IMR-90 (cell line): ENCODE data around the gene PSPN. TPM values are rescaled to one million over a fixed set of nuclear protein-coding genes. Genes with fewer than 3 reads are reported as not detected.

Source experiments
- ATAC-seq: fragments of 200-7000 bp; cut with Tn5 transposase; 2 replicates; pipeline ENCODE4 v1.9.1; 2020; ENCODE audit warnings: low read depth, mild to moderate bottlenecking, moderate library complexity
- BruUV-seq: library from RNA; stranded (reverse); fragments of 400-500 nt; replicated peaks from 2 replicates; lab custom pipeline; 2021; lab: Mats Ljungman, UMichigan
- CTCF ChIA-PET: fragments of 300-600 bp; formaldehyde crosslinking; extraction: SDS; loops from one replicate; lab custom pipeline; 2021; ENCODE audit warnings: antibody characterized with exemption; lab: Yijun Ruan, JAX
- POLR2A ChIA-PET: fragments of 300-600 bp; sonication (Branson Sonifier 250); formaldehyde crosslinking; loops from one replicate; lab custom pipeline; 2022; ENCODE audit warnings: antibody characterized with exemption; ENCODE audit not compliant: unreplicated experiment; lab: Charles Lee
- DNase-seq: peaks from one replicate; pipeline ENCODE4 v3.0.0; 2013
- H2AFZ ChIP-seq: replicated peaks from 2 replicates; pipeline ENCODE3; 2013; ENCODE audit warnings: low read length, mild to moderate bottlenecking; ENCODE audit not compliant: poor library complexity
- H2AK5ac ChIP-seq: 2 replicates; pipeline ENCODE4 v1.6.1; 2013; ENCODE audit warnings: low read depth, low read length, inconsistent platforms
- H2AK9ac ChIP-seq: replicated peaks from 2 replicates; pipeline ENCODE3; 2013; ENCODE audit warnings: mild to moderate bottlenecking, low read depth, low read length, moderate library complexity; ENCODE audit not compliant: poor library complexity
- H2BK120ac ChIP-seq: 2 replicates; pipeline ENCODE4 v1.6.1; 2013; ENCODE audit warnings: low read depth, low read length, inconsistent platforms
- H2BK15ac ChIP-seq: 3 replicates; pipeline ENCODE4 v1.6.1; 2013; ENCODE audit warnings: low read depth, low read length, inconsistent platforms
- H2BK20ac ChIP-seq: 2 replicates; pipeline ENCODE4 v1.6.1; 2013; ENCODE audit warnings: low read depth, mild to moderate bottlenecking, inconsistent platforms, low read length, moderate library complexity
- H2BK5ac ChIP-seq: 2 replicates; pipeline ENCODE4 v1.6.1; 2013; ENCODE audit warnings: mild to moderate bottlenecking, low read depth, low read length, inconsistent platforms; ENCODE audit not compliant: poor library complexity, severe bottlenecking
- H3K14ac ChIP-seq: replicated peaks from 2 replicates; pipeline ENCODE4 v1.6.1; 2013; ENCODE audit warnings: low read depth, low read length, inconsistent platforms
- H3K18ac ChIP-seq: 2 replicates; pipeline ENCODE4 v1.6.1; 2013; ENCODE audit warnings: low read depth, low read length, control low read depth
- H3K23ac ChIP-seq: 2 replicates; pipeline ENCODE4 v1.6.1; 2013; ENCODE audit warnings: low read depth, low read length, inconsistent platforms
- H3K27ac ChIP-seq: 2 replicates; pipeline ENCODE4 v1.5.1; 2013; ENCODE audit warnings: mild to moderate bottlenecking, control low read depth, low read length; ENCODE audit not compliant: insufficient read depth
- H3K27me3 ChIP-seq: 2 replicates; pipeline ENCODE4 v1.6.1; 2013; ENCODE audit warnings: low read length; ENCODE audit not compliant: control insufficient read depth, insufficient read depth
- H3K36me3 ChIP-seq: 2 replicates; pipeline ENCODE4 v1.6.1; 2013; ENCODE audit warnings: low read length, mixed read lengths; ENCODE audit not compliant: control insufficient read depth, insufficient read depth
- H3K4ac ChIP-seq: 2 replicates; pipeline ENCODE4 v1.6.1; 2013; ENCODE audit warnings: low read depth, low read length, inconsistent platforms
- H3K4me1 ChIP-seq: 2 replicates; pipeline ENCODE4 v1.6.1; 2013; ENCODE audit warnings: low read length, mixed read lengths; ENCODE audit not compliant: control insufficient read depth, insufficient read depth
- H3K4me2 ChIP-seq: 2 replicates; pipeline ENCODE4 v1.6.1; 2013; ENCODE audit warnings: low read depth, mild to moderate bottlenecking, control low read depth, low read length, moderate library complexity
- H3K4me3 ChIP-seq: 2 replicates; pipeline ENCODE4 v1.5.1; 2013; ENCODE audit warnings: low read depth, mild to moderate bottlenecking, control low read depth, low read length, moderate library complexity; ENCODE audit not compliant: insufficient read depth
- H3K56ac ChIP-seq: 2 replicates; pipeline ENCODE4 v1.6.1; 2013; ENCODE audit warnings: low read length, inconsistent platforms; ENCODE audit not compliant: insufficient read depth; ENCODE audit errors: extremely low read depth
- H3K79me1 ChIP-seq, 2 experiments: 2 replicates each; pipeline ENCODE4 v1.6.1; 2013; ENCODE audit warnings: low read length in 2 of 2, inconsistent platforms in 1 of 2, low read depth in 1 of 2
- H3K9ac ChIP-seq: 2 replicates; pipeline ENCODE4 v1.6.1; 2013; ENCODE audit warnings: low read depth, low read length, control low read depth
- H3K9me1 ChIP-seq: 2 replicates; pipeline ENCODE4 v1.6.1; 2013; ENCODE audit warnings: low read length, inconsistent platforms; ENCODE audit not compliant: insufficient read depth
- H3K9me3 ChIP-seq: 2 replicates; pipeline ENCODE4 v1.6.1; 2013; ENCODE audit warnings: low read length; ENCODE audit not compliant: control insufficient read depth, insufficient read depth
- H4K20me1 ChIP-seq: 2 replicates; pipeline ENCODE4 v1.6.1; 2013; ENCODE audit warnings: low read length, inconsistent platforms; ENCODE audit not compliant: insufficient read depth
- H4K5ac ChIP-seq: 2 replicates; pipeline ENCODE4 v1.6.1; 2013; ENCODE audit warnings: mild to moderate bottlenecking, low read depth, low read length, control low read depth
- H4K8ac ChIP-seq, 2 experiments: 2 replicates each; pipeline ENCODE4 v1.6.1; 2013; ENCODE audit warnings: low read depth in 2 of 2, low read length in 2 of 2, control low read depth in 1 of 2, inconsistent platforms in 1 of 2
- H4K91ac ChIP-seq: 2 replicates; pipeline ENCODE4 v1.6.1; 2013; ENCODE audit warnings: low read depth, low read length, inconsistent platforms; ENCODE audit not compliant: insufficient read depth
- BHLHE40 ChIP-seq: fragments of 150-350 bp; IDR thresholded peaks from 2 replicates; pipeline ENCODE4 v1.6.1; 2016; ENCODE audit warnings: mild to moderate bottlenecking, low read depth, low read length
- CEBPB ChIP-seq: IDR thresholded peaks from 2 replicates; pipeline ENCODE4 v1.6.1; 2012; ENCODE audit warnings: low read depth, low read length, improper control_type of control experiment
- FOS ChIP-seq: fragments of 150-350 bp; IDR thresholded peaks from 2 replicates; pipeline ENCODE4 v1.6.1; 2016; ENCODE audit warnings: low read depth, low read length
- MAZ ChIP-seq: IDR thresholded peaks from 2 replicates; pipeline ENCODE4 v1.6.1; 2012; ENCODE audit warnings: low read depth, mild to moderate bottlenecking, low read length, improper control_type of control experiment, moderate library complexity, borderline replicate concordance
- MXI1 ChIP-seq: IDR thresholded peaks from 2 replicates; pipeline ENCODE4 v1.6.1; 2012; ENCODE audit warnings: low read depth, mild to moderate bottlenecking, low read length, moderate library complexity, borderline replicate concordance
- POLR2A ChIP-seq: IDR thresholded peaks from 2 replicates; pipeline ENCODE4 v1.6.1; 2012; ENCODE audit warnings: mild to moderate bottlenecking, low read depth, low read length
- RCOR1 ChIP-seq: IDR thresholded peaks from 2 replicates; pipeline ENCODE4 v1.6.1; 2012; ENCODE audit warnings: mild to moderate bottlenecking, low read length, improper control_type of control experiment; ENCODE audit not compliant: insufficient replicate concordance
- WGBS, 2 experiments: methylation state at CpG; one replicate each; pipeline versions ENCODE4 v1.1.5 to v1.1.7; 2013; ENCODE audit warnings: missing lambda C conversion rate in 2 of 2; ENCODE audit not compliant: insufficient read length in 1 of 2; ENCODE audit errors: extremely low coverage in 2 of 2; 5-methylcytosine and 5-hydroxymethylcytosine counted together
- dilution Hi-C: fragments of 300-500 bp; cut with HindIII; formaldehyde crosslinking; loops from one replicate; pipeline ENCODE4 v1.14.3; 2018; ENCODE audit warnings: low sequenced_read_pairs; ENCODE audit not compliant: unreplicated experiment
- in situ Hi-C: fragments of 300-500 bp; cut with MboI; formaldehyde crosslinking; loops from 3 replicates; pipeline ENCODE4 v1.14.3; 2019; ENCODE audit warnings: low sequenced_read_pairs, inconsistent platforms, mixed read lengths
- intact Hi-C: fragments of 100-400 bp; cut with micrococcal nuclease; formaldehyde crosslinking; loops from 2 replicates; pipeline ENCODE4 v1.10.0; 2022
- polyA plus RNA-seq, 3 experiments: library from polyadenylated mRNA; depleted of rRNA; stranded (reverse); fragments of >200 nt; gene quantifications; 2 replicates each; pipeline ENCODE4 v1.2.3, GENCODE V29; 2012; ENCODE audit warnings: low replicate concordance in 1 of 3
- total RNA-seq: library from RNA; depleted of rRNA; stranded (reverse); fragments of >200 nt; gene quantifications from 2 replicates; pipeline ENCODE4 v1.2.3, GENCODE V29; 2012
- TF ChIP-seq, protein P1 (sequence below): fragments of 150-350 bp; IDR thresholded peaks from 2 replicates; pipeline ENCODE4 v1.6.1; 2017; ENCODE audit warnings: mild to moderate bottlenecking, antibody characterized with exemption, low read length, low read depth

The PSPN gene
- total and polyA plus RNA-seq, 2 of the 4 experiments (the other 2 are of a cell fraction): 0.34 to 0.54 TPM

DNA sequence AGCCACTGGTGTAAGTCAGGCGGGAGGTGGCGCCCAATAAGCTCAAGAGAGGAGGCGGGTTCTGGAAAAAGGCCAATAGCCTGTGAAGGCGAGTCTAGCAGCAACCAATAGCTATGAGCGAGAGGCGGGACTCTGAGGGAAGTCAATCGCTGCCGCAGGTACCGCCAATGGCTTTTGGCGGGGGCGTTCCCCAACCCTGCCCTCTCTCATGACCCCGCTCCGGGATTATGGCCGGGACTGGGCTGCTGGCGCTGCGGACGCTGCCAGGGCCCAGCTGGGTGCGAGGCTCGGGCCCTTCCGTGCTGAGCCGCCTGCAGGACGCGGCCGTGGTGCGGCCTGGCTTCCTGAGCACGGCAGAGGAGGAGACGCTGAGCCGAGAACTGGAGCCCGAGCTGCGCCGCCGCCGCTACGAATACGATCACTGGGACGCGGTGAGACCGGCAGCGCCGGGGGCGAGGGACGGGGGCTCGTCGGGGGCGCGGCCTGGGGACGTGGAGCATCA, 3.1 kb downstream of the PSPN start, which contains the start of gene ALKBH7:
ALKBH7 (plus strand) TSS at position 201 of the 502 bp plus-strand sequence; CDS start at position 228, 27 bp downstream.
- 1% methylated on average over 28 of the region's 47 CpGs; no CpG with 5 or more reads in 1 of the 2 experiments for WGBS, 2 experiments
- Histone ChIP-seq H3K4me2 (peak within 1 kb of the TSS; percentile 88), H2AK5ac (peak within 1 kb of the TSS; percentile 98), H4K20me1 (no peaks in the 10 kb centered on the region), H4K91ac (peak within 1 kb of the TSS; percentile 84), H3K36me3 (peaks cover 14% of the 10 kb centered on the region; the same call in 1 of the 2 replicates), H3K4ac (peak within 1 kb of the TSS; percentile 95), H2BK15ac (peak within 1 kb of the TSS; percentile 82; the same call in 1 of the 3 replicates), H2AK9ac (peak within 1 kb of the TSS; percentile 100), H3K14ac (peak within 1 kb of the TSS; percentile 96), H3K27ac (peak within 1 kb of the TSS; percentile 79), H2BK120ac (peak within 1 kb of the TSS; percentile 34; the same call in 1 of the 2 replicates), H3K9me3 (no peaks in the 10 kb centered on the region), H3K9ac (peak within 1 kb of the TSS; percentile 68), H4K8ac (peak within 1 kb of the TSS; percentile 94 to 99), H3K9me1 (peaks cover 13% of the 10 kb centered on the region), H3K23ac (peak within 1 kb of the TSS; percentile 28; the same call in 1 of the 2 replicates), H3K18ac (peak within 1 kb of the TSS; percentile 12), H4K5ac (peak within 1 kb of the TSS; percentile 86), H2AFZ (peak within 1 kb of the TSS; percentile 100), H3K4me3 (peak within 1 kb of the TSS; percentile 79), H2BK5ac (peak within 1 kb of the TSS; percentile 87), H3K4me1 (peaks cover 6% of the 10 kb centered on the region), H3K56ac (peak within 1 kb of the TSS; percentile 62; the same call in 1 of the 2 replicates), H2BK20ac (peak within 1 kb of the TSS; percentile 6; the same call in 1 of the 2 replicates), H3K79me1 (peaks cover 10 to 14% of the 10 kb centered on the region in 2 experiments; a peak in 3 of 4 replicates), H3K27me3 (no peaks in the 10 kb centered on the region)
- DNase-seq: peak; percentile 100
- POLR2A ChIA-PET: interaction anchor here (0.8 to 1.0 kb wide), 2 partner anchors 11 to 21 kb away, joined by 3 to 8 read pairs; partner anchors contain the start of gene CLPP
- peak; percentile 83 for ATAC-seq
- intact Hi-C loops (loop anchor here (1.0 to 2.0 kb wide), 2 partner anchors 21 to 364 kb away; partner anchors contain the start of genes GPR108 and GTF2F1), in situ Hi-C loops (no loop called here), dilution Hi-C loops (no loop called here)
- CTCF ChIA-PET: interaction anchor here (0.6 kb wide), 1 partner anchor 121 kb away, joined by 4 read pairs; no protein-coding TSS in a partner anchor
- TF ChIP-seq, protein P1, sequence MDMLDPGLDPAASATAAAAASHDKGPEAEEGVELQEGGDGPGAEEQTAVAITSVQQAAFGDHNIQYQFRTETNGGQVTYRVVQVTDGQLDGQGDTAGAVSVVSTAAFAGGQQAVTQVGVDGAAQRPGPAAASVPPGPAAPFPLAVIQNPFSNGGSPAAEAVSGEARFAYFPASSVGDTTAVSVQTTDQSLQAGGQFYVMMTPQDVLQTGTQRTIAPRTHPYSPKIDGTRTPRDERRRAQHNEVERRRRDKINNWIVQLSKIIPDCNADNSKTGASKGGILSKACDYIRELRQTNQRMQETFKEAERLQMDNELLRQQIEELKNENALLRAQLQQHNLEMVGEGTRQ: peak; percentile 46; the same call in 1 of the 2 replicates
- no peak for TF ChIP-seq CEBPB
- peak; percentile 64; the same call in 1 of the 2 replicates for TF ChIP-seq MXI1
- TF ChIP-seq RCOR1: peak; percentile 46
- peak; percentile 78; the same call in 1 of the 2 replicates for TF ChIP-seq MAZ
- TF ChIP-seq FOS: peak; percentile 96
- no peak for TF ChIP-seq BHLHE40
- peak; percentile 67; the same call in 1 of the 2 replicates for TF ChIP-seq POLR2A
- no TSS peak for BruUV-seq
